T-cell (primary cell): Measurements from ENCODE around the gene FAM98C. TPM values are rescaled to one million over a fixed set of nuclear protein-coding genes. Genes with fewer than 3 reads are reported as not detected.

Source experiments
- ATAC-seq, 4 experiments: fragments of 200-7000 bp in 3 of 4; fragments of 150-1000 bp in 1 of 4; cut with Tn5 transposase; replicated peaks in 1 of 4; 1 replicate in 3 of 4; 2 replicates in 1 of 4; pipeline ENCODE4 v1.10.0; 2021; ENCODE audit warnings: moderate library complexity in 3 of 4, mild to moderate bottlenecking in 2 of 4, moderate number of reproducible peaks in 1 of 4
- CTCF ChIA-PET, 2 donors: fragments of 300-600 bp; sonication (Branson Sonifier 250); formaldehyde crosslinking; loops; one replicate each; lab custom pipeline; 2022; ENCODE audit warnings: antibody characterized with exemption in 2 of 2; lab: Charles Lee
- POLR2A ChIA-PET, 2 donors: fragments of 300-600 bp; sonication (Branson Sonifier 250); formaldehyde crosslinking; loops; one replicate each; lab custom pipeline; 2022; ENCODE audit warnings: antibody characterized with exemption in 2 of 2; lab: Charles Lee
- DNase-seq, 35 experiments: peaks; one replicate each; pipeline versions ENCODE4 v3.0.0 to v3.0.0-alpha.2; 2013 to 2023
- H3K27ac ChIP-seq: one replicate; pipeline ENCODE4 v1.5.1; 2013; ENCODE audit warnings: low read length
- H3K27me3 ChIP-seq, 2 experiments: replicated peaks in 1 of 2; 1 replicate in 1 of 2; 2 replicates in 1 of 2; pipeline versions ENCODE4 v1.6.1 to v1.7.0; 2013; ENCODE audit warnings: low read length in 1 of 2, mixed read lengths in 1 of 2; ENCODE audit not compliant: control insufficient read depth in 2 of 2, insufficient read depth in 2 of 2; ENCODE audit errors: extremely low read depth in 1 of 2
- H3K36me3 ChIP-seq, 2 donors: 1 replicate in 1 of 2; 2 replicates in 1 of 2; pipeline versions ENCODE4 v1.6.1 to v1.7.0; 2013; ENCODE audit warnings: low read length in 1 of 2; ENCODE audit not compliant: control insufficient read depth in 2 of 2, insufficient read depth in 1 of 2; ENCODE audit errors: extremely low read depth in 1 of 2
- H3K4me1 ChIP-seq, 2 experiments: 1 replicate in 1 of 2; 2 replicates in 1 of 2; pipeline versions ENCODE4 v1.6.1 to v1.7.0; 2013; ENCODE audit warnings: low read length in 2 of 2, mixed read lengths in 1 of 2; ENCODE audit not compliant: insufficient read depth in 2 of 2, control insufficient read depth in 1 of 2; ENCODE audit errors: extremely low read depth in 1 of 2
- H3K4me3 ChIP-seq, 2 donors: 1 replicate in 1 of 2; 2 replicates in 1 of 2; pipeline versions ENCODE4 v1.5.1 to v1.7.0; 2013; ENCODE audit warnings: mild to moderate bottlenecking in 2 of 2, low read length in 1 of 2, moderate library complexity in 1 of 2; ENCODE audit not compliant: control insufficient read depth in 1 of 2; ENCODE audit errors: extremely low read depth in 1 of 2
- H3K9me3 ChIP-seq: 2 replicates; pipeline ENCODE4 v1.7.0; 2013
- H3K27ac Mint-ChIP-seq, 2 donors: one replicate each; pipeline ENCODE4 v1.8.0; 2020 to 2021; ENCODE audit warnings: mild to moderate bottlenecking in 2 of 2, mixed read lengths in 2 of 2
- H3K27me3 Mint-ChIP-seq, 2 donors: one replicate each; pipeline ENCODE4 v1.8.0; 2021 to 2022; ENCODE audit warnings: mixed read lengths in 2 of 2
- H3K36me3 Mint-ChIP-seq: one replicate; pipeline ENCODE4 v1.8.0; 2021; ENCODE audit warnings: mixed read lengths
- H3K4me1 Mint-ChIP-seq, 3 donors: one replicate each; pipeline ENCODE4 v1.8.0; 2020 to 2022; ENCODE audit warnings: mixed read lengths in 3 of 3, mild to moderate bottlenecking in 1 of 3
- H3K4me3 Mint-ChIP-seq, 3 donors: one replicate each; pipeline ENCODE4 v1.8.0; 2020 to 2022; ENCODE audit warnings: mild to moderate bottlenecking in 3 of 3, mixed read lengths in 3 of 3, moderate library complexity in 3 of 3
- H3K9me3 Mint-ChIP-seq, 3 donors: one replicate each; pipeline ENCODE4 v1.8.0; 2020 to 2022; ENCODE audit warnings: mixed read lengths in 3 of 3
- WGBS: methylation state at CpG from one replicate; pipeline ENCODE4 v1.1.5; 2013; ENCODE audit warnings: missing lambda C conversion rate; ENCODE audit not compliant: insufficient coverage; 5-methylcytosine and 5-hydroxymethylcytosine counted together
- total RNA-seq, 35 experiments: library from RNA in 6 of 35; stranded (reverse) in 6 of 35; fragments of 120-200 nt in 1 of 35; gene quantifications; one replicate each; pipeline versions ENCODE4 v1.2.1 to v1.2.4 and lab custom pipeline; 2013 to 2026

Gene FAM98C
- total RNA-seq, 5 donors from 2014 or later (not counting 1 experiment from before 2014, with no cell fraction given) = 31.9 to 62.1 (median 57.4) TPM

GRCh38 chr19:38383184-38383583 lies 19.7 kb upstream of the FAM98C start:
- peaks cover 56% of the 10 kb centered on the region for H3K36me3 Mint-ChIP-seq
- H3K36me3 ChIP-seq = peaks cover 16 to 55% of the 10 kb centered on the region in 2 donors

GRCh38 chr19:38383743-38384142 lies 19.1 kb upstream of the FAM98C start:
- no peaks in the 10 kb centered on the region for H3K9me3 Mint-ChIP-seq
- 100% methylated on average over 1 of the region's 2 CpGs for WGBS
- Histone ChIP-seq H3K36me3 (peaks cover 16 to 55% of the 10 kb centered on the region in 2 donors), H3K9me3 (no peaks in the 10 kb centered on the region), H3K27ac (no peak overlapping the region), H3K4me1 (peaks cover 2 to 38% of the 10 kb centered on the region in 2 experiments), H3K4me3 (no peak overlapping the region), H3K27me3 (peaks cover 0 to 57% of the 10 kb centered on the region in 2 experiments)
- CTCF ChIA-PET = interaction anchor here in 1 of 2 donors (0.6 kb wide), 1 partner anchor 59 kb away, joined by 7 read pairs; no protein-coding TSS in a partner anchor
- peaks cover 7 to 13% of the 10 kb centered on the region in 2 donors for H3K27me3 Mint-ChIP-seq
- POLR2A ChIA-PET = no interaction called here
- no peak overlapping the region for H3K27ac Mint-ChIP-seq
- peaks cover 12 to 27% (median 21%) of the 10 kb centered on the region in 3 donors for H3K4me1 Mint-ChIP-seq
- ATAC-seq = no peak
- DNase-seq = no peak
- peaks cover 56% of the 10 kb centered on the region for H3K36me3 Mint-ChIP-seq
- no peak overlapping the region for H3K4me3 Mint-ChIP-seq

More at GRCh38 chr19:38383184-38383583, 19.7 kb upstream of the FAM98C start:
- peaks cover 0 to 54% of the 10 kb centered on the region in 2 experiments for H3K27me3 ChIP-seq
- H3K4me3 ChIP-seq = no peak overlapping the region
- ChIA-PET POLR2A (no interaction called here), CTCF (no interaction called here)
- Mint-ChIP-seq H3K9me3 (no peaks in the 10 kb centered on the region), H3K4me3 (no peak overlapping the region), H3K27ac (no peak overlapping the region), H3K27me3 (peaks cover 7 to 12% of the 10 kb centered on the region in 2 donors), H3K4me1 (peaks cover 11 to 25% (median 19%) of the 10 kb centered on the region in 3 donors)
- no peak overlapping the region for H3K27ac ChIP-seq
- WGBS = 88% methylated on average over 6 of the region's 10 CpGs
- ATAC-seq (no peak), DNase-seq (no peak)
- H3K4me1 ChIP-seq = peaks cover under 1 to 33% of the 10 kb centered on the region in 2 experiments
- H3K9me3 ChIP-seq = no peaks in the 10 kb centered on the region

GRCh38 chr19:38384209-38385027 lies 18.5 kb upstream of the FAM98C start:
- ChIA-PET CTCF (no interaction called here), POLR2A (no interaction called here)
- H3K27ac ChIP-seq = no peak overlapping the region
- peaks cover 0 to 58% of the 10 kb centered on the region in 2 experiments for H3K27me3 ChIP-seq
- ATAC-seq = no peak
- WGBS = 90% methylated on average over 7 of the region's 10 CpGs
- H3K4me3 ChIP-seq = no peak overlapping the region
- no peak for DNase-seq
- no peak overlapping the region for H3K27ac Mint-ChIP-seq
- H3K36me3 Mint-ChIP-seq = peaks cover 49% of the 10 kb centered on the region
- peaks cover 10 to 48% of the 10 kb centered on the region in 2 donors for H3K36me3 ChIP-seq
- H3K9me3 ChIP-seq = no peaks in the 10 kb centered on the region
- no peak overlapping the region for H3K4me3 Mint-ChIP-seq
- no peaks in the 10 kb centered on the region for H3K9me3 Mint-ChIP-seq
- peaks cover 2 to 40% of the 10 kb centered on the region in 2 experiments for H3K4me1 ChIP-seq
- peaks cover 13 to 26% (median 25%) of the 10 kb centered on the region in 3 donors for H3K4me1 Mint-ChIP-seq
- H3K27me3 Mint-ChIP-seq = peaks cover 7 to 13% of the 10 kb centered on the region in 2 donors

- Histone ChIP-seq H3K4me1 (peaks cover 2 to 43% of the 10 kb centered on the region in 2 experiments), H3K36me3 (peaks cover 9 to 40% of the 10 kb centered on the region in 2 donors), H3K4me3 (no peak overlapping the region), H3K27me3 (peaks cover 0 to 58% of the 10 kb centered on the region in 2 experiments), H3K9me3 (no peaks in the 10 kb centered on the region), H3K27ac (no peak overlapping the region)
- peaks cover 42% of the 10 kb centered on the region for H3K36me3 Mint-ChIP-seq
- no peak overlapping the region for H3K4me3 Mint-ChIP-seq
- CTCF ChIA-PET = interaction anchor here in 1 of 2 donors (0.5 kb wide), 1 partner anchor 476 kb away, joined by 3 read pairs; no protein-coding TSS in a partner anchor
- DNase-seq (no peak), ATAC-seq (no peak)
- POLR2A ChIA-PET = no interaction called here
- H3K9me3 Mint-ChIP-seq = no peaks in the 10 kb centered on the region
- H3K27ac Mint-ChIP-seq = no peak overlapping the region
- 92% methylated on average over 30 of the region's 40 CpGs for WGBS
- peaks cover 13 to 30% (median 28%) of the 10 kb centered on the region in 3 donors for H3K4me1 Mint-ChIP-seq
- H3K27me3 Mint-ChIP-seq = peaks cover 9 to 14% of the 10 kb centered on the region in 2 donors
These were observed 17.7 kb upstream of the FAM98C start for GRCh38 chr19:38385057-38385803.

DNA sequence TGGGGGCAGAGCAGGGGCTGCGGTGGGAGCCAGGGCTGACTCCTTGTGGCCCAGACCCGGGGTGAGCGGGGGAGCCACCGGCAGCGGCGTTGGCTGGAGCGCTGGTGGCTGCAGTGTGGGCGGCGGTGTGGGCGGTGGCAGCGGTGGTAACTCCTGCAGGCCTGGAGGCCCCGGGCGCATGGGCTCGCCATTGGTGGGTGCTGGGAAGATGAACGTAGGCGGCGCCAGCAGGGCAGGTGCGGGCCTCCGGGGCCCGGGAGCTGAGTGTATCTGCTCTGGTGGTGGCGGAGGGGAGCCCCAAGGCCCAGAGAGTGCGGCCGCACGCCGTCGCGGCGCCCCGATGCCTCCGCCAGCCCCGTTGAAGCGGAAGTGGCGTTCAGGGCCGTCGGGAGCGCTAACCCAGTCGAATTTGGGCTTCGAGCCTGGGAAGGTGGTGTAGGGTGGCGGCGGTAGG lies 17.1 kb upstream of the FAM98C start:
- peak overlapping the region in 1 of 2 donors; percentile 29 for H3K4me3 ChIP-seq
- WGBS = 62% methylated on average over 19 of the region's 40 CpGs
- Mint-ChIP-seq H3K27ac (no peak overlapping the region), H3K4me3 (peak overlapping the region in 1 of 3 donors; percentile 39), H3K9me3 (no peaks in the 10 kb centered on the region), H3K36me3 (peaks cover 40% of the 10 kb centered on the region), H3K27me3 (peaks cover 9 to 13% of the 10 kb centered on the region in 2 donors), H3K4me1 (peaks cover 13 to 30% (median 29%) of the 10 kb centered on the region in 3 donors)
- no peak overlapping the region for H3K27ac ChIP-seq
- H3K27me3 ChIP-seq = peaks cover 0 to 58% of the 10 kb centered on the region in 2 experiments
- H3K9me3 ChIP-seq = no peaks in the 10 kb centered on the region
- CTCF ChIA-PET = interaction anchor here in 1 of 2 donors (0.5 kb wide), 1 partner anchor 475 kb away, joined by 3 read pairs; no protein-coding TSS in a partner anchor
- H3K4me1 ChIP-seq = peaks cover 2 to 43% of the 10 kb centered on the region in 2 experiments
- DNase-seq (peak in 1 of 35 experiments; percentile 27), ATAC-seq (no peak)
- POLR2A ChIA-PET = no interaction called here
- H3K36me3 ChIP-seq = peaks cover 9 to 34% of the 10 kb centered on the region in 2 donors
